ENCODE results near the gene AQP1. TPM values are rescaled to one million over a fixed set of nuclear protein-coding genes. Genes with fewer than 3 reads are reported as not detected.

AQP1 gene
- total RNA-seq, 1 donor from 2014 or later = 253 TPM

DNA sequence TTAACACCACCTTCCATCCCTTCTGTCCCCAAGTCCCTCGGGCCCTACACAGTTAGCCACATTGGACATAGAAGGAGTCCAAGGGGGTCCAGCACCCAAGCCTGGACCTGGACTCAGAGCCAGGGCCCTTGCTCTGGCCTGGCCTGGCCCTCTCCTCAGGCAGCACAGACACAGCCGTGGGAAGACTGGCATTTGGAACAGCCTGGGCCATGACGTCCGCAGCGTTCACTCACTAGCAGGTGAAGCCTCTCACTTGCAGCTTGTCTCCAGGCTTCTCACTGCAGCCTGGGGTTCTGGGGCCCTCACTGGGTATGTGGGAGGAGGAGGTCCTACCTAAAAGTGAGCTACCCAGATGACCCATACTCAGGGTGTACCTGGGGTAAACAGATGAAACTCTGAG lies 33.7 kb upstream of the AQP1 start:
- no peak overlapping the region for H3K4me3 ChIP-seq
- TF ChIP-seq, protein P1, sequence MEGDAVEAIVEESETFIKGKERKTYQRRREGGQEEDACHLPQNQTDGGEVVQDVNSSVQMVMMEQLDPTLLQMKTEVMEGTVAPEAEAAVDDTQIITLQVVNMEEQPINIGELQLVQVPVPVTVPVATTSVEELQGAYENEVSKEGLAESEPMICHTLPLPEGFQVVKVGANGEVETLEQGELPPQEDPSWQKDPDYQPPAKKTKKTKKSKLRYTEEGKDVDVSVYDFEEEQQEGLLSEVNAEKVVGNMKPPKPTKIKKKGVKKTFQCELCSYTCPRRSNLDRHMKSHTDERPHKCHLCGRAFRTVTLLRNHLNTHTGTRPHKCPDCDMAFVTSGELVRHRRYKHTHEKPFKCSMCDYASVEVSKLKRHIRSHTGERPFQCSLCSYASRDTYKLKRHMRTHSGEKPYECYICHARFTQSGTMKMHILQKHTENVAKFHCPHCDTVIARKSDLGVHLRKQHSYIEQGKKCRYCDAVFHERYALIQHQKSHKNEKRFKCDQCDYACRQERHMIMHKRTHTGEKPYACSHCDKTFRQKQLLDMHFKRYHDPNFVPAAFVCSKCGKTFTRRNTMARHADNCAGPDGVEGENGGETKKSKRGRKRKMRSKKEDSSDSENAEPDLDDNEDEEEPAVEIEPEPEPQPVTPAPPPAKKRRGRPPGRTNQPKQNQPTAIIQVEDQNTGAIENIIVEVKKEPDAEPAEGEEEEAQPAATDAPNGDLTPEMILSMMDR (IDR thresholded peaks at IDR 0.05; ENCODE audit: borderline replicate concordance) = no peak
- peaks cover 12% of the 10 kb centered on the region for H3K9me3 ChIP-seq (replicated peaks)
- intact Hi-C loops (cut with micrococcal nuclease) = no loop called here
- peak overlapping the region; percentile 82 for H3K27ac ChIP-seq (replicated peaks)
- H3K4me1 ChIP-seq = peaks cover 38% of the 10 kb centered on the region
- no peak for DNase-seq
- peaks cover 21% of the 10 kb centered on the region for H3K36me3 ChIP-seq
- H3K27me3 ChIP-seq (ENCODE audit: low read depth) = no peaks in the 10 kb centered on the region

DNA sequence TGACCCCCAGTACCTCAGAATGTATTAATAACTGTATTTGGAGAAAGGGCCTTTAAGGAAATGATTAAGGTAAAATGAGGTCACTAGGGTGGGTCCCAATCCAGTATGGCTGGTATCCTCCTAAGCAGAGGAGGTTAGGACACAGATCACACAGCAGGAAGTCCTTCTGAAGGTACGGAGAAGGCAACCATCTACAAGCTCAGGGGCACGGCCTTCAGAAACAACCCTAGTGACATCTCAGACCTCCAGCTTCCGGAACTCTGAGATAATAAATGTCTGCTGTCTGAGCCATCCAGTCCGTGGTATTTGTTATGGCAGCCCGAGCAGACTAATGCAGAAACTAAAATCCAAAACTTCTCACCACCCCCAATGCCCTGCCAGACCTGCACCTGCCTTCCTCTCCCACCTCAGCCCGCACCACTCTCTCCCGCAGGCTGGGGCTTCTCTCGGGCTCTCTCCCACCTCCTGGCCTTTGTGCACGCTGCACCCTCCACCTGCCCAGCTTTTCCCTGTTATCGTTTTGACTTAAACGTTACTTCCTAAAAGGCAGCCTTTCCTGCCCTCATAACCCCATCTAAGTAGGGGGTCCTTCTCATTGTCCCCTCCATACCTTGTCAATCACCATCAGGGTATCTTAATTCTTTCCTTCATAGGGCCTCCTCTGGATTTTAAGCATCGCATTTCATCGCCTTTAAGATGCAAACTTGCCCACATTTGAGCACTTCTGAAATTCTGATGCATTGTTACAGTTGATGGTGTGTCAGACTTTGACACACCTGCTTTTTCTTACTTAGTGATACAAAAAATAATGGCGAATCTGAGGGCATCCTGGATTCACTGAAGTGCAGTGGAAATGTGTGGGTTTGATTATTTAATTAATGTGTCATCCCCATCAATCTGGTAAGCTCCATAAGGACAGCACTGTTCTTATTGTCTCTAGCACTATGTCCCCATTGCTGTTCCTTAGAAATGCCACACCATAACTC lies 32.2 kb upstream of the AQP1 start:
- peaks cover 29% of the 10 kb centered on the region for H3K4me1 ChIP-seq
- intact Hi-C loops (cut with micrococcal nuclease) = no loop called here
- TF ChIP-seq, protein P1 (IDR thresholded peaks at IDR 0.05; ENCODE audit: borderline replicate concordance) = no peak
- H3K27me3 ChIP-seq (ENCODE audit: low read depth) = no peaks in the 10 kb centered on the region
- no peak for DNase-seq
- H3K9me3 ChIP-seq (replicated peaks) = peaks cover 7% of the 10 kb centered on the region
- no peak overlapping the region for H3K4me3 ChIP-seq
- H3K27ac ChIP-seq (replicated peaks) = no peak overlapping the region
- H3K36me3 ChIP-seq = peaks cover 7% of the 10 kb centered on the region

DNA sequence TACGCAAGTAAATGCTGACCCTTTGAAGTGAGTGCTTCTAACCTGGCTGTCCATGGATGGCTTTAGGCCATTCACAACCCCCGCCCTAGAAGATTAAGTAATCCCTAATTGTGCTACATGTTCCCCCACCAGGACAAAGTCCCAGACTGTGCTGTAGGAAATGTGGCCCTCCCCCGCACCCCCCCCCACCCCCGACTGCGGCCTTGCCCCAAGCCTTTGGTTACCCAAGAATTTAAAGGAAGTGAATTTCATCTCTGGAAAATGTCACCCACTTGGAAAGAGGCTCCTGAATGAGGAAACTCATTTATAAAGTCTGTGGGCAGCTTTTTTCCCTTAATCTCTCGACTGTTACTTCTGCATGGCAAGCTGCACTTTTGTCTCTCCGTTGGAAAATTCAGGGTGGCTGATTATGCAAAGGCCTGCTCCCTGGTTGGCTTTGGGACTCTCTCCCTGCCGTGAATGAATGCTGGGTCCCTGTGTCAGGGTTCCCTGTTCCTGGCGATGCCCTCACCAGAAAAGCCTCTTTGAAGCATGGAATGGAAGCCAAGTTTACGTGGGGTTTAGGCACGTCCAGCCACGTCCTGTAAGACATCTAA lies 31.4 kb upstream of the AQP1 start:
- no peak for DNase-seq
- H3K36me3 ChIP-seq = peaks cover under 1% of the 10 kb centered on the region
- H3K27ac ChIP-seq (replicated peaks) = no peak overlapping the region
- H3K27me3 ChIP-seq (ENCODE audit: low read depth) = no peaks in the 10 kb centered on the region
- peaks cover 30% of the 10 kb centered on the region for H3K4me1 ChIP-seq
- no peaks in the 10 kb centered on the region for H3K9me3 ChIP-seq (replicated peaks)
- TF ChIP-seq, protein P1 (IDR thresholded peaks at IDR 0.05; ENCODE audit: borderline replicate concordance) = no peak
- no peak overlapping the region for H3K4me3 ChIP-seq
- intact Hi-C loops (cut with micrococcal nuclease) = no loop called here

DNA sequence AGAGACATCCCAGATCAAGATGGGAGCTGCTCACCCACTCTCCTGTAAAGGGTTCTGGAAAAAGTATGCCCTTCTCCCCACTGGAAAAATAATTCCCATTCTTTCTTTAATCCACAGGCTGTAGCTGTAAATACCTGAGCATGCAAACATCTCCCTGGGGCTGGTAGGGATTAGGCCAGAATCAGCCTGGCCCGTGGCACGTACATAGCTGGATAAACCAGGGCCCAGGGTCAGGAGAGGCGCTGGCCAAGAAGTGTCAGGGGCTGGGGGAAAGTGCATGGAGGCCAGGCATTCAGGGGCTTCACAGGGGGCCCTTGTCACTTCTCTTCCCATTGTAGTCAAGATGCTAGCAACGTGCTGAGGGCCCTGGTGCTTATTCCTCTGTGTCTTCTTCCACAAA lies 30.7 kb upstream of the AQP1 start:
- Histone ChIP-seq H3K4me3 (no peak overlapping the region), H3K36me3 (no peaks in the 10 kb centered on the region), H3K27me3 (ENCODE audit: low read depth) (no peaks in the 10 kb centered on the region), H3K27ac (replicated peaks) (no peak overlapping the region), H3K4me1 (peaks cover 32% of the 10 kb centered on the region), H3K9me3 (replicated peaks) (no peaks in the 10 kb centered on the region)
- TF ChIP-seq, protein P1 (IDR thresholded peaks at IDR 0.05; ENCODE audit: borderline replicate concordance) = no peak
- no peak for DNase-seq
- intact Hi-C loops (cut with micrococcal nuclease) = no loop called here

DNA sequence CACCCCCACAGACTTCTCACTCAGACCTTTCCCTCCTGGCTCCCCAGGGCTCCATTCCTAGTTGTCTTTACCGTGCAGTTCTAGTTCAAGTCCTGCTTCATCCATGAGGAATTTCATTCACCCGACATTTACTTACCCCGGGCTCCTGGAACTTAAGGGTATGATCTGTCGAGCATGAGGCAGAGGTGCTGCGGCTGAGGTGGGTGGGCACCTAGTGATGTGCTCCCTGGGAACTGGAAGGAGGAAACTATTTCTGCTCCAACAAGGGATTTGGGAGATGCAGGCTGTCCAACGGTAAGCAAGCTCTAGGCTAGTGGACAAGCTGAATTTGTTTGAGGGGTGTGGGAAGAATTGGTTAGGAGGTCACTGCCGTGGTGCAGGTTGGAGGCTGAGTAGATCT lies 30.2 kb upstream of the AQP1 start:
- Histone ChIP-seq H3K27me3 (ENCODE audit: low read depth) (no peaks in the 10 kb centered on the region), H3K27ac (replicated peaks) (no peak overlapping the region)

More for the DNA sequence above, 30.2 kb upstream of the AQP1 start:
- TF ChIP-seq, protein P1 (IDR thresholded peaks at IDR 0.05; ENCODE audit: borderline replicate concordance) = no peak
- peaks cover 31% of the 10 kb centered on the region for H3K4me1 ChIP-seq
- DNase-seq = no peak
- no peaks in the 10 kb centered on the region for H3K36me3 ChIP-seq
- intact Hi-C loops (cut with micrococcal nuclease) = no loop called here
- no peaks in the 10 kb centered on the region for H3K9me3 ChIP-seq (replicated peaks)
- no peak overlapping the region for H3K4me3 ChIP-seq

Measured in left ventricle myocardium inferior (tissue), 1 donor.